Stimulated activated effector memory CD8-positive, alpha-beta T cell treated with anti-CD3 and anti-CD28 coated beads, Interleukin-12 subunit alpha, Interleukin-12 subunit beta, amount 100 ng/mL, for 72 hours (primary cell): ENCODE data around the gene CENPC.
A peak's percentile ranks its signal among the peaks of the same experiment; 100 is the strongest.
"Not testable (repeated sequence)": the region's sequence is repeated elsewhere in the genome, so short reads cannot be mapped to it uniquely, and the experiment has no call there.

Experiments
- ATAC-seq: fragments of 150-1000 bp; cut with Tn5 transposase; 2 replicates; pipeline ENCODE4 v1.10.0; 2021
- DNase-seq, 2 donors: peaks; one replicate each; pipeline ENCODE4 v3.0.0; 2021 to 2022; ENCODE audit warnings: low spot score in 2 of 2
- H3K27ac Mint-ChIP-seq: one replicate; pipeline ENCODE4 v1.8.0; 2022; ENCODE audit warnings: mild to moderate bottlenecking, mixed read lengths
- H3K36me3 Mint-ChIP-seq: one replicate; pipeline ENCODE4 v1.8.0; 2022; ENCODE audit warnings: mild to moderate bottlenecking, mixed read lengths
- H3K4me1 Mint-ChIP-seq: one replicate; pipeline ENCODE4 v1.8.0; 2022; ENCODE audit warnings: mixed read lengths
- H3K4me3 Mint-ChIP-seq: one replicate; pipeline ENCODE4 v1.8.0; 2022; ENCODE audit warnings: mild to moderate bottlenecking, mixed read lengths
- H3K9me3 Mint-ChIP-seq: one replicate; pipeline ENCODE4 v1.8.0; 2022; ENCODE audit warnings: mixed read lengths

The CENPC gene

GRCh38 chr4:67465032-67465762, 80.1 kb downstream of the CENPC start:
- H3K36me3 Mint-ChIP-seq: peaks cover 31% of the 10 kb centered on the region
- H3K4me3 Mint-ChIP-seq: no peak overlapping the region
- DNase-seq: no peak
- H3K9me3 Mint-ChIP-seq: no peaks in the 10 kb centered on the region
- H3K4me1 Mint-ChIP-seq: no peaks in the 10 kb centered on the region
- no peak overlapping the region for H3K27ac Mint-ChIP-seq
- peak; percentile 26 for ATAC-seq

- Mint-ChIP-seq H3K36me3 (peaks cover 15% of the 10 kb centered on the region), H3K27ac (no peak overlapping the region), H3K9me3 (no peaks in the 10 kb centered on the region), H3K4me1 (no peaks in the 10 kb centered on the region), H3K4me3 (no peak overlapping the region)
- no peak for DNase-seq
- ATAC-seq: no peak
Observed at GRCh38 chr4:67460574-67460973, 84.7 kb downstream of the CENPC start.

- no peaks in the 10 kb centered on the region for H3K4me1 Mint-ChIP-seq
- ATAC-seq (no peak), DNase-seq (no peak)
- H3K27ac Mint-ChIP-seq: no peak overlapping the region
- H3K36me3 Mint-ChIP-seq: peaks cover 24% of the 10 kb centered on the region
- no peak overlapping the region for H3K4me3 Mint-ChIP-seq
- no peaks in the 10 kb centered on the region for H3K9me3 Mint-ChIP-seq
Observed at GRCh38 chr4:67459164-67459563, 86.1 kb downstream of the CENPC start.

- no peaks in the 10 kb centered on the region for H3K4me1 Mint-ChIP-seq
- H3K9me3 Mint-ChIP-seq: no peaks in the 10 kb centered on the region
- ATAC-seq (no peak), DNase-seq (no peak)
- H3K36me3 Mint-ChIP-seq: peaks cover 33% of the 10 kb centered on the region
- H3K27ac Mint-ChIP-seq: no peak overlapping the region
- H3K4me3 Mint-ChIP-seq: no peak overlapping the region
Observed at GRCh38 chr4:67456577-67457196, 88.6 kb downstream of the CENPC start.

- peaks cover 21% of the 10 kb centered on the region for H3K36me3 Mint-ChIP-seq
- H3K4me1 Mint-ChIP-seq, H3K4me3 Mint-ChIP-seq, ATAC-seq, H3K9me3 Mint-ChIP-seq, DNase-seq, H3K27ac Mint-ChIP-seq: not testable (repeated sequence)
Observed at GRCh38 chr4:67452846-67453205, 92.5 kb downstream of the CENPC start.

- H3K9me3 Mint-ChIP-seq: peaks cover 4% of the 10 kb centered on the region
- ATAC-seq (no peak), DNase-seq (no peak)
- H3K36me3 Mint-ChIP-seq: peaks cover 21% of the 10 kb centered on the region
- no peak overlapping the region for H3K4me3 Mint-ChIP-seq
- no peak overlapping the region for H3K27ac Mint-ChIP-seq
- H3K4me1 Mint-ChIP-seq: no peaks in the 10 kb centered on the region
Observed at GRCh38 chr4:67452100-67452845, 93.0 kb downstream of the CENPC start.

- ATAC-seq (peak; percentile 54), DNase-seq (no peak)
- Mint-ChIP-seq H3K27ac (no peak overlapping the region), H3K9me3 (peaks cover 4% of the 10 kb centered on the region), H3K4me3 (no peak overlapping the region), H3K4me1 (no peaks in the 10 kb centered on the region), H3K36me3 (peaks cover 21% of the 10 kb centered on the region)
Observed at GRCh38 chr4:67451464-67451863, 93.8 kb downstream of the CENPC start.

GRCh38 chr4:67448621-67449020, 96.7 kb downstream of the CENPC start:
- no peak overlapping the region for H3K27ac Mint-ChIP-seq
- H3K4me3 Mint-ChIP-seq: no peak overlapping the region
- no peak for DNase-seq
- peaks cover 7% of the 10 kb centered on the region for H3K36me3 Mint-ChIP-seq
- peaks cover 4% of the 10 kb centered on the region for H3K9me3 Mint-ChIP-seq
- ATAC-seq: no peak
- H3K4me1 Mint-ChIP-seq: no peaks in the 10 kb centered on the region

GRCh38 chr4:67447873-67448272, 97.4 kb downstream of the CENPC start:
- Mint-ChIP-seq H3K4me3 (no peak overlapping the region), H3K4me1 (no peaks in the 10 kb centered on the region), H3K36me3 (peaks cover 7% of the 10 kb centered on the region), H3K27ac (no peak overlapping the region), H3K9me3 (peaks cover 4% of the 10 kb centered on the region)
- DNase-seq: no peak
- ATAC-seq: no peak

GRCh38 chr4:67446811-67447210, 98.5 kb downstream of the CENPC start:
- no peak overlapping the region for H3K27ac Mint-ChIP-seq
- H3K4me1 Mint-ChIP-seq: no peaks in the 10 kb centered on the region
- peaks cover 9% of the 10 kb centered on the region for H3K9me3 Mint-ChIP-seq
- DNase-seq (no peak), ATAC-seq (no peak)
- peaks cover under 1% of the 10 kb centered on the region for H3K36me3 Mint-ChIP-seq
- no peak overlapping the region for H3K4me3 Mint-ChIP-seq

- H3K27ac Mint-ChIP-seq, H3K4me3 Mint-ChIP-seq, H3K9me3 Mint-ChIP-seq, ATAC-seq, DNase-seq, H3K4me1 Mint-ChIP-seq, H3K36me3 Mint-ChIP-seq: not testable (repeated sequence)
Observed at GRCh38 chr4:67445881-67446280, 99.4 kb downstream of the CENPC start.

GRCh38 chr4:67438975-67439374, 106.3 kb downstream of the CENPC start:
- Mint-ChIP-seq H3K36me3 (peaks cover 20% of the 10 kb centered on the region), H3K4me1 (no peaks in the 10 kb centered on the region), H3K27ac (no peak overlapping the region), H3K9me3 (peaks cover 8% of the 10 kb centered on the region), H3K4me3 (no peak overlapping the region)
- no peak for DNase-seq
- ATAC-seq: no peak

- Mint-ChIP-seq H3K4me3 (no peak overlapping the region), H3K27ac (peak overlapping the region; percentile 9), H3K9me3 (peaks cover 9% of the 10 kb centered on the region), H3K4me1 (no peaks in the 10 kb centered on the region), H3K36me3 (peaks cover 22% of the 10 kb centered on the region)
- DNase-seq (no peak), ATAC-seq (no peak)
Observed at GRCh38 chr4:67437974-67438713, 107.2 kb downstream of the CENPC start.

- H3K4me3 Mint-ChIP-seq: no peak overlapping the region
- H3K36me3 Mint-ChIP-seq: peaks cover 22% of the 10 kb centered on the region
- peaks cover 9% of the 10 kb centered on the region for H3K9me3 Mint-ChIP-seq
- no peak overlapping the region for H3K27ac Mint-ChIP-seq
- DNase-seq (no peak), ATAC-seq (no peak)
- H3K4me1 Mint-ChIP-seq: no peaks in the 10 kb centered on the region
Observed at GRCh38 chr4:67436742-67437141, 108.6 kb downstream of the CENPC start.

- Mint-ChIP-seq H3K4me1 (no peaks in the 10 kb centered on the region), H3K36me3 (peaks cover 12% of the 10 kb centered on the region), H3K9me3 (peaks cover 12% of the 10 kb centered on the region), H3K4me3 (no peak overlapping the region), H3K27ac (no peak overlapping the region)
- no peak for ATAC-seq
- DNase-seq: no peak
Observed at GRCh38 chr4:67430989-67431388, 114.3 kb downstream of the CENPC start.
